Endothelial cell of hepatic sinusoid (primary cell): ENCODE results near the gene PIAS2.
"Not testable (repeated sequence)": the region's sequence is repeated elsewhere in the genome, so short reads cannot be mapped to it uniquely, and the experiment has no call there.

Source experiments
- in situ Hi-C: cut with HindIII; loops from 2 replicates; pipeline ENCODE4 v1.10.0; 2017; ENCODE audit warnings: low sequenced_read_pairs

The PIAS2 gene

DNA sequence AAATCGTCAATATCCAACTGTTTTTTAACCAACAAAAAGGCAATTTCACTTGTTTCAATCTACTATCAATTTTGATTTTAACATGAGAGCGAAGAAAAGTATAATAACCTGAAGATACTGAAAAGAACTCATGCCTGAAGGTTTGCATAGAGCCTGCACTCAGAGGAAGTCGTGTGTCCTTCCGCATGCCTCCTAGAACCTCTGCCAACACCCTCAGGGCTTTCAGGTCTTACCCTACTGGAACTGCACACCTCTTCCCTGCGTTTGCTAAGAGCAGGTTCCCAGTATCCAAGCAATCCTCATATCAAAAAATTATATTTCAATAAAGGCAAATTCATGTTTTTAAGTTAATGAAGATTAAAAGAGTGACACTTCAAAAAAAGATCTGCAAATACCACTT is 74.7 kb downstream of the PIAS2 start:
- in situ Hi-C loops: loop anchor here (10.0 kb wide), 1 partner anchor 52 kb away; no protein-coding TSS in a partner anchor

DNA sequence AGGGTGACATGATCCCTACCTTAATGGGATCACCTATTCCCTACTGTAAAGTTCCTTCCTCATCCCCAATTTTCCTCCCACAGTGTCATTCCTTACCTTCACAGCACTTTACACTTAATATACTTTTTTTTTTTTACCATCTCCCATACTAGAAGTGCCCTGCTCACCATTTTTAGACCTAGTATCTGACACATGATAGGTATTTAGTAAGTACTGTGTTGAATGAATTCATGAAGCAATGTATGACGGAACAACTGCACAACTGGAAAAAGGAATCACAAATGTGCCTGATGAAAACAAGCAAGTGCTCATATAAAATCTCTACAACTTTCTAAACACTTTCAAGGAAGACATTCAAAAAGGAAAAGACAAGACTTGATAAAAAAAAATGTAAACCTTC is 83.4 kb downstream of the PIAS2 start:
- in situ Hi-C loops: no loop called here

- in situ Hi-C loops: no loop called here
These were observed 84.5 kb downstream of the PIAS2 start for GRCh38 chr18:46832849-46833248.

- in situ Hi-C loops: not testable (repeated sequence)
These were observed 84.9 kb downstream of the PIAS2 start for GRCh38 chr18:46832422-46832821.

DNA sequence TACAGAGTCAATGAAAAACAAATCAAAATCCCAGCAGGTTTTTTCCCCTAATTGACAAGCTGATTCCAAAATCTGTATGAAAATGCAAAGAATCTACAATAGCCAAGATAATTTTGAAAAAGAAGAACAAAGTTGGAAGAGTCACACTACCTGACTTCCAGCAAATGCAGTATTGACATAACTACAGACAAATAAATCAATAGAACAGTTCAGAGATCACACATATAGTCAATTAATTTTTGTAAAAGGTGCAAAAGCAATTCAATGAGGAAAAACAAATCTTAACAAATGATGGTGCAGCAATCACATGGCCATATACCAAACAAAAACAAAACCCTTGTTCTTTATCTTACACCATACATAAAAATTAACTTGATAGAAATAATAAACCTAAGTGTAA is 85.9 kb downstream of the PIAS2 start:
- in situ Hi-C loops: no loop called here

DNA sequence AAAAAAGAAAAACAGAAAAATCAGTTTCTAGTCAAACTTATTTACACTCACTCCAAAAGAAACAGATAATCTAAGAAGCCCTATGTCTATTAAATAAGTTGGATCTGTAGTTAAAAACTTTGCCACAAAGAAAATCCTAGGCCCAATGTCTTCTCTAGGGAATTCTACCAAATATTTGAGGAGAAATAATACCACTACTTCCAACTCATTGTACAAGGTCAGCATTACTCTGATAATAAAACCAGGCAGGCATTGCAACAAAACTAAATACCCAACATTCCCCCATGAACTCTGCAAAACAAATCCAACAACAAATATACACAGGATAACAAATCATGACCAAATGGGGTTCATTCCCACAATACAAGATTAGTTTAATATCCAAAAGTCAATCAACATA is 86.7 kb downstream of the PIAS2 start:
- in situ Hi-C loops: no loop called here

DNA sequence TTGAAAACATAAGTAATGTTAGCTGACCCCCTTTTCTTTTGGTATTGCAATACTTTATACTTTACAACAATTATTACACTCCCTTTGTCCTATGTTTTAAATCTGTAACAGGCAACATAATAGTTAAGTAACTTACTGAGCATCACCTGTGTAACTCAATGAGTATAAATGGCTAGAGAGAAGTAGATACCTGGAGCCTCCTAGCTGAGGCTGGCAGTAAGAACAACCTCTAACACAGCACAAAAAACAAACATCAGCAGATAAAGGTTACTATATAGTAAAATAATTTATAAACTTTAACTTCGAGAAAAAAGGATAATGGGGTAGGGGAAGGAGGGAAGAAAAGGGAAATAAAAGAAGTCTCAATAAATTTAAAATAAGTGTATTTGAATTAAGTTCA is 87.4 kb downstream of the PIAS2 start:
- in situ Hi-C loops: no loop called here

GRCh38 chr18:46829531-46829930 is 87.8 kb downstream of the PIAS2 start:
- in situ Hi-C loops: no loop called here

- in situ Hi-C loops: no loop called here
These were observed 95.2 kb downstream of the PIAS2 start for GRCh38 chr18:46821856-46822711.

GRCh38 chr18:46820863-46821262 is 96.4 kb downstream of the PIAS2 start:
- in situ Hi-C loops: no loop called here

DNA sequence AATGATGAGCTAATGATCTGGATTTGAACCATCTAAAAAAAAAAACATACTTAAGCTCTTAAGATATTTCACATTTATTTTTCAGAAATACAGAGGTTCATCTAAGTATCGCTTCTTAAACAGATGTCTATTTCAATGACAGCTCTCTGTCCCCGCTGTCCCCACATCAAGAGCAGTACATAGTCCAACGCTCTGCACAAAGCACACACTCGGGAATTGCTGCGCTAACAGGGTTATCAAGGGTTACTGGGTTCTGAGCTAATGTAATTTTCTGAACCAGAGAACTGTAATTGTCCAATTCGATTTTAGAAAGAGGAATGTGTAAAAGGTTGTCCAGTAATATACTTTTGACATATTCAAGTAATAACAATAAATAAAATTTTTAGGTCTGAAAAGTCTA is 101.6 kb downstream of the PIAS2 start:
- in situ Hi-C loops: no loop called here

GRCh38 chr18:46814399-46814798 is 102.9 kb downstream of the PIAS2 start:
- in situ Hi-C loops: no loop called here

DNA sequence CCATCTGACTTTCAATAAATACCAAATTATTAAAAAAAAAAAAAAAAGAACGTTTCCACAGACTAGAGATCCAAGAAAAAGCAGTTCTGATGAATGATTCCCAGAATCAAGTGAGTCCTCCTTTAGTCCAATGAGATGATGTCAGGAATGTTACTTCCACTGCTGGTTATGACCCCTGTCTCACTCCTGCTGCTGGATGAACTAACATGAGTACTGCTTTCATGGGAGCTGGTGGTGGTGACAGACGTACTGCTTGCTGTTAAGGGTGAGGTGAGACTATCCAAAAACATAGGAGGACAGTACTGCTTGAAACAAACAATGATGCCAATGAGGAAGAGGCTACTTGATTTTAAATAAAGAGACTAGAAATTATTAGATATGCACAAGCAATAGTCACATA is 105.0 kb downstream of the PIAS2 start:
- in situ Hi-C loops: no loop called here

GRCh38 chr18:46810481-46811000 is 106.8 kb downstream of the PIAS2 start:
- in situ Hi-C loops: no loop called here

DNA sequence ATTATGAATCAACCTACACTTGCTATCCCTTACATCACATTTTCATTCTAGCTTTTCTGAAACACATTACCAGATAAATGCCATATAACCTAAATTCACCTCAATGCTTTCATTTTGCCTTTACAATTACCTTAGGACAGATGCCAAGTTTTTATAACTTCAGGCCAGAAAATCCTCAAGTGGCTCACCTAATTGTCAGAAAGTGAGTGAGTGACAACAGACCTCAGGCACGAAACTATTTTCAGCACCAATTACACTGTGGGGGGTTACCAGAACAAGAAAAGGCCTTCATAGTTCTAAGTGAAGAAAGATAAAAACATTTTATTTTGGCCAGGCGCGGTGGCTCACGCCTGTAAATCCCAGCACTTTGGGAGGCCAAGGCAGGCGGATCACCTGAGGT is 108.2 kb downstream of the PIAS2 start:
- in situ Hi-C loops: no loop called here

DNA sequence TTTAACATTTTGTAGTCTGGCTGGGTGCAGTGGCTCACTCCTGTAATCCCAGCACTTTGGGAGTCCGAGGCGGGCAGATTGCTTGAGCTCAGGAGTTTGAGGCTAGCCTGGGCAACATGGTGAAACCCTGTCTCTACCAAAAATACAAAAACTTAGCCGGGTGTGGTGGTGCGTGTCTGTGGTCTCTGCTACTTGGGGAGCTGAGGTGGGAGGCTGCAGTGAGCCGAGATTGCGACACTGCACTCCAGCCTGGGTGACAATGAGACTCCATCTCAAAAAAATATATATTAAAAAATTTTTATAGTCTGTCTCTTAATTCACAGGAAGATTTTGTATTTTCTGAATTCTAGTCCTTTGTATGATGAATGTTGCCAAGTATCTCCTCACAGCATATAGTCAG is 121.4 kb downstream of the PIAS2 start:
- in situ Hi-C loops: not testable (repeated sequence)

DNA sequence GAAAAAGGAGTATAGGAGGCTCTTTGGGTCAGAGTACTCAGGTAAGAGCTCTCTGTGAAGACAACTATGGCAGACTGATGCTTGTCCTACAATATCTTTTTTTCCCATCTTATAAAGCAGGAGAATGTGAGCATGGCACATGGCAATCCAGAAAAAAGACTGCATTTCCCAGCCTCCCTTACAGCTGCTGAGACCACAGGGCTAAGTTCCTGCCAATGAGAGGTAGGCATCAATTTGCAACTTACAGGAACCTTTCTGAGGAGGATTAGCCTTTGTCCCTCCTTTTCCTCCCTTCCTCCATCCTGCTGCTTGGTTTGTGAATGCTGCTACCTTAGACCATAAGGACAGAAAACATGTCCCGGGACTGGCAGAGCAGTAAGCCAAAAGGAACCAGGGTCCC is 122.7 kb downstream of the PIAS2 start:
- in situ Hi-C loops: no loop called here

DNA sequence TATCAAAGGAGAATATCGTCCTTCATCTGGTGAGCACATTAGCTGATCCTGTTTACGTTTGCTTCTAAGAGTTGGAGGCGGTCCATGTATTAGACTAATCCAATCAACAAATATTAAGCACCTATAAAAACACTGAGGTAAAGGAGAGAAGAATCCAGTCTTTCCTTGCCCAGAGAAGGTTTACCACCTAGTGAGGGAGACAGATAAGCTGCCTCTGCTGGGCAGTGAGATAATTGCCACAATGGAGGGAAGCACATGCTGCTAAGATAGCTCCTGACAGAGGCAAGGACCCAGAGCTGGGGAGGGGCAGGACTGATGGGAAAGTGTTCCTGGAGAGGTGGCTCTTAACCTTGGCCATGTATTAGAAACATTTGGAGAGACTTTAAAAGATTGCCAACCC is 123.7 kb downstream of the PIAS2 start:
- in situ Hi-C loops: no loop called here

DNA sequence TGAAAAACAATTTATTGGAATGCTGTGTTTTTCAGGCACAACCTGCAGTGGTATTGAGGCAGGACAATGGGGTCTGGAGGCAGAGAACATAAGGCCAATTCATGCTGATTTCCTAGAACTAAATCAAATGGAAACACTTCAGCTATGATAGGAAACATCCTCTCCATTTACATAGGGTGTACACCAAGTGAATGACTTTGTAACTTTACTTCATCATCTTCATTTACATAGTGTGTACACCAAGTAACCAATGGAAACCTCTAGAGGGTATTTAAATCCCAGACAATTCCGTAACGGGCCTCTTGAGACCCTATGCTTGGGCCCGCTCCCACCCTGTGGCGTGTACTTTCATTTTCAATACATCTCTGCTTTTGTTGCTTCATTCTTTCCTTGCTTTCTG is 128.2 kb downstream of the PIAS2 start:
- in situ Hi-C loops: no loop called here

GRCh38 chr18:46787674-46788073 is 129.6 kb downstream of the PIAS2 start:
- in situ Hi-C loops: no loop called here

GRCh38 chr18:46772357-46772756 is 144.9 kb downstream of the PIAS2 start:
- in situ Hi-C loops: loop anchor here (5.0 kb wide), 1 partner anchor 60 kb away; no protein-coding TSS in a partner anchor

GRCh38 chr18:46771141-46771540 is 146.2 kb downstream of the PIAS2 start:
- in situ Hi-C loops: loop anchor here (5.0 kb wide), 1 partner anchor 59 kb away; no protein-coding TSS in a partner anchor
